Ishikawa (cell line): Measurements from ENCODE around the gene AKT1S1.

Experiments used
- CEBPB ChIP-seq: IDR thresholded peaks from 2 replicates; pipeline ENCODE4 v1.6.1; 2012
- CREB1 ChIP-seq: IDR thresholded peaks from 2 replicates; pipeline ENCODE4 v1.6.1; 2012; ENCODE audit warnings: low read depth
- EP300 ChIP-seq: IDR thresholded peaks from 2 replicates; pipeline ENCODE4 v1.6.1; 2012; ENCODE audit warnings: borderline replicate concordance
- FOXM1 ChIP-seq: IDR thresholded peaks from 2 replicates; pipeline ENCODE4 v1.6.1; 2012; ENCODE audit warnings: low read depth, borderline replicate concordance
- MAX ChIP-seq: IDR thresholded peaks from 2 replicates; pipeline ENCODE4 v1.6.1; 2012
- NFIC ChIP-seq: IDR thresholded peaks from 2 replicates; pipeline ENCODE4 v1.6.1; 2012
- RAD21 ChIP-seq: IDR thresholded peaks from 2 replicates; pipeline ENCODE4 v1.6.1; 2012; ENCODE audit warnings: low read depth
- REST ChIP-seq: IDR thresholded peaks from 2 replicates; pipeline ENCODE4 v1.6.1; 2012; ENCODE audit warnings: low read depth, mild to moderate bottlenecking
- TAF1 ChIP-seq: IDR thresholded peaks from 2 replicates; pipeline ENCODE4 v1.6.1; 2012; ENCODE audit warnings: low read depth, mild to moderate bottlenecking
- TCF12 ChIP-seq: IDR thresholded peaks from 2 replicates; pipeline ENCODE4 v1.6.1; 2012; ENCODE audit warnings: low read depth
- TEAD4 ChIP-seq: IDR thresholded peaks from 2 replicates; pipeline ENCODE4 v1.6.1; 2012
- USF1 ChIP-seq: IDR thresholded peaks from 2 replicates; pipeline ENCODE4 v1.6.1; 2012

- no peak for TF ChIP-seq MAX
- no peak for TF ChIP-seq TEAD4
- TF ChIP-seq EP300, result no peak
- TF ChIP-seq REST, result no peak
- no peak for TF ChIP-seq USF1
- no peak for TF ChIP-seq TAF1
- no peak for TF ChIP-seq CEBPB
- TF ChIP-seq CREB1, result no peak
- TF ChIP-seq TCF12, result no peak
- no peak for TF ChIP-seq RAD21
- TF ChIP-seq NFIC, result no peak
- no peak for TF ChIP-seq FOXM1
Measured at GRCh38 chr19:49894011-49894664, 17.0 kb upstream of the AKT1S1 start.
